PFSK-1 (cell line): ENCODE measurements around the gene IER3.

ENCODE experiments used
- FOXP2 ChIP-seq: optimal IDR thresholded peaks from 2 replicates; pipeline ENCODE3; 2011; ENCODE audit warnings: borderline replicate concordance, control low read depth, inconsistent platforms; ENCODE audit not compliant: insufficient read depth; ENCODE audit errors: extremely low read length, extremely low read depth
- POLR2AphosphoS5 ChIP-seq: IDR thresholded peaks from 2 replicates; pipeline ENCODE4 v1.6.1; 2012; ENCODE audit warnings: low read depth, mild to moderate bottlenecking, control low read depth, low read length, moderate library complexity
- SIN3A ChIP-seq: IDR thresholded peaks from 2 replicates; pipeline ENCODE4 v1.6.1; 2012; ENCODE audit warnings: mild to moderate bottlenecking, low read length, moderate library complexity, borderline replicate concordance; ENCODE audit not compliant: insufficient read depth
- TAF1 ChIP-seq: IDR thresholded peaks from 2 replicates; pipeline ENCODE4 v1.6.1; 2012; ENCODE audit warnings: low read length, control low read depth, borderline replicate concordance; ENCODE audit not compliant: insufficient read depth
- TF ChIP-seq, protein P1 (sequence below), 2 experiments: IDR thresholded peaks; 2 replicates each; pipeline versions ENCODE4 v1.6.1 to v1.8.0; 2011 to 2012; ENCODE audit warnings: low read depth in 2 of 2, low read length in 2 of 2, control low read depth in 1 of 2, inconsistent platforms in 1 of 2, mild to moderate bottlenecking in 1 of 2, moderate library complexity in 1 of 2; ENCODE audit not compliant: insufficient read depth in 1 of 2

The IER3 gene

DNA sequence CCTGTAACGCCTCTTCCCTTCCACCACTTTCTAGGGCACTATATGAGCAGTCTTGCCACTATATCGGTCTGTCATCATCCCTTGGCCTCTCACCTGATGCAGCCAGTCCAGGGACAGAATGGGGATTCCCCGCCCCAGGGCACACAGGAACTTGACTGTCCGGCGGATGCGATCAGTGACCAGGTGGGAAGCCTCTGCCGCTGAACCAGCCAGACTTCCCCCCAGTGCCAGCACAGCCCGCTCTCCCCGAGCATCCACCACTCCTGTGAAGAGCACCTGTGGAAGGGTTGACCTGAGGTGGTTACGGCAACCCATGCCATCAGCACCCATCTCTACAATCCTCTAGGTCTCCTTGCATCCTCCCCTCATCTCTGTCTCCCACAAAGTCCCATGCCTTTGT is 41.3 kb downstream of the IER3 start:
- TF ChIP-seq SIN3A (no peak), POLR2AphosphoS5 (no peak), TAF1 (no peak), FOXP2 (no peak)
- TF ChIP-seq, protein P1, sequence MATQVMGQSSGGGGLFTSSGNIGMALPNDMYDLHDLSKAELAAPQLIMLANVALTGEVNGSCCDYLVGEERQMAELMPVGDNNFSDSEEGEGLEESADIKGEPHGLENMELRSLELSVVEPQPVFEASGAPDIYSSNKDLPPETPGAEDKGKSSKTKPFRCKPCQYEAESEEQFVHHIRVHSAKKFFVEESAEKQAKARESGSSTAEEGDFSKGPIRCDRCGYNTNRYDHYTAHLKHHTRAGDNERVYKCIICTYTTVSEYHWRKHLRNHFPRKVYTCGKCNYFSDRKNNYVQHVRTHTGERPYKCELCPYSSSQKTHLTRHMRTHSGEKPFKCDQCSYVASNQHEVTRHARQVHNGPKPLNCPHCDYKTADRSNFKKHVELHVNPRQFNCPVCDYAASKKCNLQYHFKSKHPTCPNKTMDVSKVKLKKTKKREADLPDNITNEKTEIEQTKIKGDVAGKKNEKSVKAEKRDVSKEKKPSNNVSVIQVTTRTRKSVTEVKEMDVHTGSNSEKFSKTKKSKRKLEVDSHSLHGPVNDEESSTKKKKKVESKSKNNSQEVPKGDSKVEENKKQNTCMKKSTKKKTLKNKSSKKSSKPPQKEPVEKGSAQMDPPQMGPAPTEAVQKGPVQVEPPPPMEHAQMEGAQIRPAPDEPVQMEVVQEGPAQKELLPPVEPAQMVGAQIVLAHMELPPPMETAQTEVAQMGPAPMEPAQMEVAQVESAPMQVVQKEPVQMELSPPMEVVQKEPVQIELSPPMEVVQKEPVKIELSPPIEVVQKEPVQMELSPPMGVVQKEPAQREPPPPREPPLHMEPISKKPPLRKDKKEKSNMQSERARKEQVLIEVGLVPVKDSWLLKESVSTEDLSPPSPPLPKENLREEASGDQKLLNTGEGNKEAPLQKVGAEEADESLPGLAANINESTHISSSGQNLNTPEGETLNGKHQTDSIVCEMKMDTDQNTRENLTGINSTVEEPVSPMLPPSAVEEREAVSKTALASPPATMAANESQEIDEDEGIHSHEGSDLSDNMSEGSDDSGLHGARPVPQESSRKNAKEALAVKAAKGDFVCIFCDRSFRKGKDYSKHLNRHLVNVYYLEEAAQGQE (IDR thresholded peaks at IDR 0.05; ENCODE audit: insufficient read depth in 1 of 2, low read depth in 2 of 2, low read length in 2 of 2): no peak

DNA sequence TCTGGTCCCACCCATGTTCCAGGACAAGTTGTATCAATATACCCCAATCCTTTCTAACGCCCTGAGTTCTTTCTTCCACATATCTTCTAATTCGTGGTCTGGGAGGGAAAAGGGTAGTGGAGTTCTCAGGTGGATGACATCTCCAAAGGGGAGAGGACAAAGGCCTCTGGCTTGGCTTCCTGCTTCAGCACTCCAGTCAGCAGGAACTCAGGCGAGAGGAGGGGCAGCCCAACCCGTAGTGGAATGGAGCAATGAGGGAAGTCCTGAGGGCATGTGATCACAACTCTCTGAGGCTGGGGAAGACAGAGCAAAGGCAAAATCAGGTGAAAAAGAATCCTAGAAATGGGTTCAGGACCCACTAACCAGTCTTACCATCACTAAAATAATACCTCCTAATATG is 44.0 kb downstream of the IER3 start:
- TF ChIP-seq TAF1: no peak
- no peak for TF ChIP-seq POLR2AphosphoS5
- TF ChIP-seq FOXP2: no peak
- TF ChIP-seq, protein P1 (IDR thresholded peaks at IDR 0.05; ENCODE audit: insufficient read depth in 1 of 2, low read depth in 2 of 2, low read length in 2 of 2): no peak
- TF ChIP-seq SIN3A: no peak

DNA sequence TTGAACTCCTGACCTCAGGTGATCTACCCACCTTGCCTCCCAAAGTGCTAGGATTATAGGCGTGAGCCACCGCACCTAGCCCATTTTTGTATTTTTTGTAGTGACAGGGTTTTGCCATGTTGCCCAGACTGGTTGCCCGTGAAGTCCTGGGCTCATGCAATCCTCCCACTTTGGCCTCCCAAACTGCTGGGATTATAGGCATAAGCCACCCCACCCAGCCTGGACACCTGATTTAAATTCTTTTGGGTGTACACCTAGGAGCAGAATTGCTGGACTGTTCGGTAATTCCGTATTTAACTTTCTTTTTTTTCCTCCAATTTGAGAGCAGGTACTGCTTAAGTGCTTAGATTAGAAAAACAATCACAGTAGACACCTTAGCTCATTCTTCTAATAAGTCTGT is 47.9 kb downstream of the IER3 start:
- TF ChIP-seq SIN3A: no peak
- TF ChIP-seq FOXP2: no peak
- TF ChIP-seq TAF1: no peak
- TF ChIP-seq, protein P1 (IDR thresholded peaks at IDR 0.05; ENCODE audit: insufficient read depth in 1 of 2, low read depth in 2 of 2, low read length in 2 of 2): no peak
- no peak for TF ChIP-seq POLR2AphosphoS5
